HG02970 (cell line): ENCODE results near the gene MYO5C.

ENCODE experiments used
- ATAC-seq: cut with Tn5 transposase; IDR thresholded peaks from one replicate; pipeline ENCODE4 v1.9.1; 2021; ENCODE audit warnings: mild to moderate bottlenecking, moderate library complexity, moderate number of reproducible peaks; ENCODE audit not compliant: unreplicated experiment, low FRiP score

Gene MYO5C

GRCh38 chr15:52154896-52155865 lies 140.4 kb downstream of the MYO5C start:
- no peak for ATAC-seq

- ATAC-seq: no peak
Measured at GRCh38 chr15:52153900-52154895, 141.4 kb downstream of the MYO5C start.

GRCh38 chr15:52151353-52151752 lies 144.3 kb downstream of the MYO5C start:
- ATAC-seq: no peak

- no peak for ATAC-seq
Measured at GRCh38 chr15:52150871-52151270, 144.7 kb downstream of the MYO5C start.

GRCh38 chr15:52150043-52150825 lies 145.4 kb downstream of the MYO5C start:
- ATAC-seq: no peak

- ATAC-seq: no peak
Measured at GRCh38 chr15:52148403-52148802, 147.2 kb downstream of the MYO5C start.

GRCh38 chr15:52146776-52147175 lies 148.8 kb downstream of the MYO5C start:
- ATAC-seq: no peak

- no peak for ATAC-seq
Measured at GRCh38 chr15:52146261-52146660, 149.3 kb downstream of the MYO5C start.

- ATAC-seq: no peak
Measured at GRCh38 chr15:52144656-52145178, 150.9 kb downstream of the MYO5C start.

- no peak for ATAC-seq
Measured at GRCh38 chr15:52143873-52144272, 151.7 kb downstream of the MYO5C start.
